ENCODE results near the gene S100A6.
A peak's percentile ranks its signal among the peaks of the same experiment; 100 is the strongest.

The S100A6 gene

DNA sequence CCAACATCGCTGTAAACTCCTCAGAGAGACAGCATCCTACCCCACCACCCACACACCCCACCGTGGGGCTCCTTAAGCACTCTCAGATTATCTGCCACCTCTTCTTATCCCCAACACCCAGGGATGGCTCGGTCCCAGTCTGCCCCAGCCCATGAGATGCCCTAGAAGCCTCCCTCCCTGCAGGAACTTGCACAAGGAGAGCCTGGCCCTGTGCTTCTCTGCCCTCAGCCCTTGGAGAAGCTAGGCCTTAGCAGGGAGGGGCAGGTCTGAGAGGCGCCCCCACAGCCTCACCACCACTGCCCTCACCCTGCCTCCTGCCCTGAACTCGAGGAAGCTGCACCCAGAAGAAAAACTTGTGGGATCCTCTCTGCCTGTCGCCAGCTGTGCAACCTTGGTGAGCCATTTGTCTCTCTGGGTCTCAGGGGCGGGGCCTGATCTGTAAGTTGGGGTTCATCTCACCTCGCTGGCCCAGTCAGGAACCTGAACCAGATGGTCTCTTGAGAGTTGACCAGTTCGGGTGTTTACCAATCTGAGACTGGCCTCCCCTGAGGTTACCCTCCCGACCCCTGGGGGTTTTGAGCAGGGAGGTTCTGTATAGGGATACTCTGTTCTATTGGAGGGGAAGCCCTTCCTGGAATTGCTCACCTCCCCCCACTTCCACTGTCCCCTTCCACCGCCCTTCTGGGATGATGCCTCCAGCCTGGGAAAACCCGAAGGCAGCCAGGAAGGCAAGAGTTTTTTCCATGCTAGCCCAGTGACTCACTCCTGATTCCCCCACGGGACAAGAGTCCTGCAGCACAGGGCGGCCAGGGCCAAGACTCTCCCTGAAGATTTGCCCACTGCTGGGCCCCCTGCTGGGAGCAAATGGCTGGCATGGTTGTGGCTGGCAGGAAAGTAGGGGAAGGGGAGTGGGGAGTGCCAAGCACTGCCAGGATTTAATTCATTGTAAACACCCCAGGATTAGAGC is 13.2 kb upstream of the S100A6 start, which contains the start of gene S100A3:
Gene S100A3, minus strand, starts transcription at position 537 of the 967 bp plus-strand sequence. CDS start 773 bp downstream, outside the sequence.
- H3K9me3 ChIP-seq (ENCODE audit: control insufficient read depth, insufficient read depth, low read length), result no peaks in the 10 kb centered on the region
- H3K4me1 ChIP-seq (ENCODE audit: control insufficient read depth, insufficient read depth, low read length), result peaks cover 10% of the 10 kb centered on the region
- H3K9ac ChIP-seq (ENCODE audit: low read depth, low read length), result no peak within 1 kb of the TSS
- H3K36me3 ChIP-seq (ENCODE audit: control insufficient read depth, insufficient read depth, low read length), result no peaks in the 10 kb centered on the region
- no peaks in the 10 kb centered on the region for H3K27me3 ChIP-seq (ENCODE audit: control insufficient read depth, insufficient read depth, low read length)
- H3K4me3 ChIP-seq (ENCODE audit: low read depth, low read length), result no peak within 1 kb of the TSS

DNA sequence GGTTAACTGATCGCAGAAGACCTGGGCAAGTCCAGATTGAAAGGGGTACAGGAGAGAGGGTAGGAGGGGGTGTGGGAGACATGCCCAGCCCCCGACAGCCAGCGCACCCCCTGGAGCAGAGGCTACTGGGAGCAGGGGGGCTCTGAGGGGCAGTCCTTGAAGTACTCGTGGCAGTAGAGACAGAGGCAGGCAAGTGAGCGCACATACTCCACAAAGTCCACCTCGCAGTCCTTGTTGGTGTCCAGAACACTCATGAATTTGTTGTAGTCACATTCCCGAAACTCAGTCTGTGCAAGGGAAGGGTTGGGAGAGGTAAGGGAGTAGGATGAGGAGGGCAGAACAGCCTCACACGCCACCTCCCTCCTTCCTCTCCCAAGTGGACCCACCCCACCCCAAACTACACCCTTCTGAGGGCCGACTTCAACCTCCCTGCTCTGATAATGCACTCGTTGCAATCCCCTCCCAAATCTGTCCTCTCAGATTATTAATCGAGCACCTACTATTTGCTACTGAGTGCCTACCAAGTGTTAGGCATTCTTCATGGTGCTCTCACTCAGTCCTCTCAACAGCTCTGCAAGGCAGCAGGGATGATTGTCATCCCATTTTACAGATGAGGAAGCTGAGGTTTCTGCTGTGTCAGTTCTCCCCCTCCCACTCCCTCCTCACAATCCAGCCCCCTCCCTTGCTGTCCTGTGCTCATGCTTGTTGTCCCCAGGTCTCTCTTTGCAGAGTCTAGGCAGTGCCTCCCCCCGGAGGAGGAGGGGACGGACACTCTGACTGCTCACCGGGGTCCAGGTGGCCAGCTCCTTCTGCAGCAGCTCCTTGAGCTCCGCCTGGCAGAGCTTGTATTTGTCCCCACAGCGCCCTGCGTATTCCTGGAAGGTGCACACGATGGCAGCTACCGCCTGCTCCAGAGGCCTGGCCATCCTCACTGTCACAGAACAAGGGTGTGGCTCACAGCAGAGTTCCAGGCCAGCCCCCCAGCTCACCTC is 12.1 kb upstream of the S100A6 start:
- Histone ChIP-seq H3K36me3 (ENCODE audit: control insufficient read depth, insufficient read depth, low read length) (peaks cover 2% of the 10 kb centered on the region), H3K4me1 (ENCODE audit: control insufficient read depth, insufficient read depth, low read length) (peaks cover 10% of the 10 kb centered on the region)

DNA sequence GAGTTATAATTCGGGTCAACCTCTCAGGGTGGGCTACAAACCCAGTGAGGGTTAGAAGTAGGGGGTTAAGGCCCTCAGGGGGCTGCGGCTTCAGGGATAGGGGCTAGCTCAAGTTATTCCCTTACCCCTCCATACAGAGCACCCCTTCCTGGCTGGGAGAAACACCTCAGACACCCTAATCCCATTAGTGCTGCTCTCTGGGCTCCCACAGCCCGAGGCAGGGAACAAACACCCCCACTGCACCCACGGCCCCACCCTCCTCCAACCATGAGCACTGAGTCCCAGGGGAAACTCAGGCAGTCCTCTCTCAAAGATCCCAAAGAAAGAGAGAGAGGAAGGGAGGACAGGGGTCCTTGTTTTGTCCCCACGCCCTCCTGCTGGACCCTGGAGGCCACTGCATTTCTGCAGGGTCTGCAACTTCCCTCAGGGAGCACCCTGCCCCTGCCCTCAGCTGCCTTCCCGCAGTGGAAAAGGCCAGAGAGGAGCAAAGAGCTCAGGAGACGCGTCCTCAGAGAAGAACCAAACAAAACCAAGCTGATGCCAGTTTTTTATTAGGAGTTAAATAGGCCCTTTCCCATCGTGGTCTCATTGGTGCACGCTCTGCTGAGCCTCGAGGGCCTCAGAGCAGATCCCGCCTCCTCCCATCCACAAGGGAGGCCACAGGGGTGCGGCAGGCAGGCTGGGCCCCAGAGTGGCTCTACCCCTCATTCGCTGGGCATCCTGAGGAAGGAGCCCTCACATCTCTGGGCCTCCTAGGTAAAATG is 11.2 kb upstream of the S100A6 start:
- H3K4me1 ChIP-seq (ENCODE audit: control insufficient read depth, insufficient read depth, low read length), result peaks cover 10% of the 10 kb centered on the region
- no peak overlapping the region for H3K9ac ChIP-seq (ENCODE audit: low read depth, low read length)
- no peak overlapping the region for H3K4me3 ChIP-seq (ENCODE audit: low read depth, low read length)

More for the DNA sequence above, 12.1 kb upstream of the S100A6 start:
- Histone ChIP-seq H3K4me3 (ENCODE audit: low read depth, low read length) (no peak overlapping the region), H3K27me3 (ENCODE audit: control insufficient read depth, insufficient read depth, low read length) (no peaks in the 10 kb centered on the region), H3K9me3 (ENCODE audit: control insufficient read depth, insufficient read depth, low read length) (no peaks in the 10 kb centered on the region), H3K9ac (ENCODE audit: low read depth, low read length) (no peak overlapping the region)

DNA sequence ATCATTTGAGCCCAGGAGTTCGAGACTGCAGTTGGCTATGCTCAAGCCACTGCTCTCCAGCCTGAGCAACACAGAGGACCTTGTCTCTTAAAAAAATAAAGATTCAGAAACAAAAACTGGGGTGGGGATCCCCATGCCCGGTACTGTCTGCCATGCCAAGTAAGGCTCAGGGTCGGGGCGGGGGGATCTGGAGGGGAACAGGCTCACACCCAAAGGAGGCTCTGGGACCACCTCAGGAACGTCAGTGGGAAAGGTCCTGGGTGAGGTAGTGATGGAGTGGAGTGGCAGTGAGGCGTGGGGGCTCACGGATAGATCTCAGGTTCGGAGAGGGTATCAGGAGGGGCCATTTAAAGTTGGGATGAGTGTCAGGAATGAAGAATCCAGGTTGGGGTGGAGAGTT is 10.6 kb upstream of the S100A6 start:
- H3K36me3 ChIP-seq (ENCODE audit: control insufficient read depth, insufficient read depth, low read length), result peaks cover 2% of the 10 kb centered on the region
- no peaks in the 10 kb centered on the region for H3K9me3 ChIP-seq (ENCODE audit: control insufficient read depth, insufficient read depth, low read length)
- no peak overlapping the region for H3K4me3 ChIP-seq (ENCODE audit: low read depth, low read length)
- H3K4me1 ChIP-seq (ENCODE audit: control insufficient read depth, insufficient read depth, low read length), result peaks cover 10% of the 10 kb centered on the region
- H3K9ac ChIP-seq (ENCODE audit: low read depth, low read length), result no peak overlapping the region
- H3K27me3 ChIP-seq (ENCODE audit: control insufficient read depth, insufficient read depth, low read length), result no peaks in the 10 kb centered on the region

More for the DNA sequence above, 11.2 kb upstream of the S100A6 start:
- Histone ChIP-seq H3K36me3 (ENCODE audit: control insufficient read depth, insufficient read depth, low read length) (peaks cover 2% of the 10 kb centered on the region), H3K9me3 (ENCODE audit: control insufficient read depth, insufficient read depth, low read length) (no peaks in the 10 kb centered on the region), H3K27me3 (ENCODE audit: control insufficient read depth, insufficient read depth, low read length) (no peaks in the 10 kb centered on the region)

DNA sequence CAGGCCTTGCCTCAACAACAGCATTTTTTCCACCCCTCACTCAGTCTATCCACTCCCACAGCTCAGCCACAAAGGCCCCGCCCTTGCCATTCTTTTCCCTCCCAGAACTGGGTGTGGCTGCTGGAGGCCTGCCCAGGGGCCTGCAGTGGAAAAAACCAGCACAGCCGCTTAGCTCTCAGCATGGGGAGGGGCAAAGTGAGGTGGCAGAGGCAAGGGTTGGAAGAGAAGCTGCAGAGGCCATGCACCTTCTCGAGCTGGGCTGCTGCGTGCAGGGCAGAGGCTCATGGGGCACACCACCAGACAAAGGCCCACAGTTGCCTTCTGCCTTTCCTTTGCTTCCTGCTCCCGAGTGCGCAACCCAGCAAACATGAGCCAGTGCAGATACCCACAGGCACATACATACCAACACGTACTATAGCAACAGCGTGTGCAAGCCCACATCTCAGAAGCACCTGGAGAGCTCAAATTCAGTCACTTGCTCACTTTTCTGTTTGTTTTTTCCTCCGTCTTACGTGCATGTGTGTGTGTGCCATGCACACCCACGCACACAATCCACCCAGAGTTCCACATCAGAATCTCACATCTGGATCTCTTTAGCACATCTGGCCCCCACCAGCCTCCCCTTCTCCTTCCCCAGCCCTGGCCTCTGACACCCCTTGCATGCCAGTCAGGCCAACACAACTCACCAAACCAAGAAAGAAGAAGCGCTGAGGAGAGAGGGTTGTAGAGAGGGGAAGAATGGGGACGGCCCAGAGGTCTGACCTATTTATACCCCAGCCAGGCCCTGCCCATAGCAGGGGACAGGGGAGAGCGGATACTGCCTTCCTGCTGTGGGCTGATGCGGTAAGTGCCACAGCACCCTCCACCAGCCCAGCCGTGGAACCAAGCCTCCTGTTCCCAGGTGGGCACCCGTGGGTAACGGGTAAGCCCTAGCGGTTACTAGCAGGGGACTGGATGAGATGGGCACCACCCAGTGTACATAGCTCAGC is 9.6 kb upstream of the S100A6 start, which contains the start of gene S100A4:
Gene S100A4, minus strand, starts transcription at position 740 of the 989 bp plus-strand sequence. CDS start 1,012 bp downstream, outside the sequence.
- Histone ChIP-seq H3K36me3 (ENCODE audit: control insufficient read depth, insufficient read depth, low read length) (peaks cover 2% of the 10 kb centered on the region), H3K9me3 (ENCODE audit: control insufficient read depth, insufficient read depth, low read length) (no peaks in the 10 kb centered on the region), H3K27me3 (ENCODE audit: control insufficient read depth, insufficient read depth, low read length) (no peaks in the 10 kb centered on the region), H3K4me1 (ENCODE audit: control insufficient read depth, insufficient read depth, low read length) (peaks cover 10% of the 10 kb centered on the region), H3K4me3 (ENCODE audit: low read depth, low read length) (peak within 1 kb of the TSS; percentile 19), H3K9ac (ENCODE audit: low read depth, low read length) (no peak within 1 kb of the TSS)

DNA sequence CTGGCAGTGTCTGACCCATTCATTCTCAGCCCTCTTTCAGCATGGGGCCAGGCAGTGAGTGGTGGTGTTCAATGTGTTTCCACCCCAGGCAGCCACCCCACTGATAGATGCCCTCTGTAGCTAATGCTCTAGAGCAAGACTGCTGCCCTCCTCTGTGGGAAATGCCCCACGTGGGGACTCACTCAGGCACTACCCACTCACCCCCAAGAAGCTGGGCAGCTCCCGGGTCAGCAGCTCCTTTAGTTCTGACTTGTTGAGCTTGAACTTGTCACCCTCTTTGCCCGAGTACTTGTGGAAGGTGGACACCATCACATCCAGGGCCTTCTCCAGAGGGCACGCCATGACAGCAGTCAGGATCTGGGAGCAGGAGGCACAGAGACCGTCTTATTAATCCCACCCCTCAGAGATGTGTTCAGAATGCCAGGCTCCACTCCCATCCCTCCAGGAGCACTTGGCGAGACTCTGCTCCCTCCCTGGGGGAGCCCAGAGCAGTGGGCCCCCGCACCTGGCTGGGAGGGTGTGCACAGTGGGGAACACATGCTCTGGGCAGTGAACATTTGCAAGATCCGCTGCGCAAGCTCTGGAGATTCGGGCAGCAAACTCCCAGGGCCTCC is 8.8 kb upstream of the S100A6 start:
- Histone ChIP-seq H3K36me3 (ENCODE audit: control insufficient read depth, insufficient read depth, low read length) (peaks cover 2% of the 10 kb centered on the region), H3K4me1 (ENCODE audit: control insufficient read depth, insufficient read depth, low read length) (peaks cover 9% of the 10 kb centered on the region), H3K9me3 (ENCODE audit: control insufficient read depth, insufficient read depth, low read length) (no peaks in the 10 kb centered on the region), H3K27me3 (ENCODE audit: control insufficient read depth, insufficient read depth, low read length) (no peaks in the 10 kb centered on the region), H3K4me3 (ENCODE audit: low read depth, low read length) (peak overlapping the region; percentile 13), H3K9ac (ENCODE audit: low read depth, low read length) (no peak overlapping the region)

DNA sequence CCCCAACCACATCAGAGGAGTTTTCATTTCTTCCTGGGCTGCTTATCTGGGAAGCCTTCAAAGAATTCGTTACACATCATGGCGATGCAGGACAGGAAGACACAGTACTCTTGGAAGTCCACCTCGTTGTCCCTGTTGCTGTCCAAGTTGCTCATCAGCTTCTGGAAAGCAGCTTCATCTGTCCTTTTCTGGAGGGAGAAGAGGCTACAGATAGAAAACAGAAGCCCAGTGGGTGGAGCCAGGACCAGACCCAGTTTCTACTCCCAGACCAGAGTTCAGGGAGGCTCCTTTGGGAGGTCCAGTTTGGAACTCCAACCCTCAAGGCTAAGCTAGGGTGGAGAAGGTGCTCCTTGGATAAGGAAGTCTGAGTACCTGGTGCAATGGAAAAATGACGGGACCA is 7.9 kb upstream of the S100A6 start:
- no peaks in the 10 kb centered on the region for H3K9me3 ChIP-seq (ENCODE audit: control insufficient read depth, insufficient read depth, low read length)
- no peak overlapping the region for H3K4me3 ChIP-seq (ENCODE audit: low read depth, low read length)
- no peak overlapping the region for H3K9ac ChIP-seq (ENCODE audit: low read depth, low read length)
- H3K4me1 ChIP-seq (ENCODE audit: control insufficient read depth, insufficient read depth, low read length), result peaks cover 9% of the 10 kb centered on the region
- H3K36me3 ChIP-seq (ENCODE audit: control insufficient read depth, insufficient read depth, low read length), result peaks cover 2% of the 10 kb centered on the region
- H3K27me3 ChIP-seq (ENCODE audit: control insufficient read depth, insufficient read depth, low read length), result no peaks in the 10 kb centered on the region

DNA sequence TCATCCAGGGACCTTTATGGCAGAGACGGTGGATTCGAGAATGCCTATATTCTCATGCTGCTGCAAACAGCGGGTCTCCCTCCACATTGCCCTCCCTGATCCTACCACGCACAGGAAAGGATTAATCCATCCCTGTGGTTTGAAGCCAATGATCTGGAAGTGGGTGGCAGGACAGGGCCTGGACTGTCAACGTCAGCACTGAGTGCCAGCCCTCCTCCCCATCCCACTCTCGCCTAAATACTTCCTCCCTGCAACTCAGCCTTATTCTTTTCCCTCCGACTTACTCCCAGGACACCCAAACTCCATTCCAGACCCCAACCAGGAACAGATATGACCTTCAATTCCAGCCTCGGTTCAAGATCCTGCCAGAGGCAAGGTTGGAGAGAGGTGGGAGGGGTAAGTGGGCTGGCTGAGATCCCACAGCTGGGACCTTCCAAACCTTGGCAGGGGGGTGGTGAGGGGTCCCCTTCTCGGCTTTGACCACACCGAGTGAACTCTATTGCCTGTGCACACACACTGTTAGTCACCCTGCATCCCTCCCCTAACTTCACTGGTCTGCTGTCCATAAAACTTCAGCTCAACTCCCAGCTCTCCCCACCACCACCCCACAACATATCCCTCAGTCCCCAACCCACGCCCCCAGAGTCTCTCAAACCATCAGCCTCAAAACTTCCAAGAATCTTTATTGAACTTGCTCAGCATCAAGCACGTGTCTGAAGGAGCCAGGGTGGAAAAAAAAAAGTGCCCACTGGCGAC is 7.3 kb upstream of the S100A6 start:
- Histone ChIP-seq H3K9me3 (ENCODE audit: control insufficient read depth, insufficient read depth, low read length) (no peaks in the 10 kb centered on the region), H3K9ac (ENCODE audit: low read depth, low read length) (no peak overlapping the region), H3K36me3 (ENCODE audit: control insufficient read depth, insufficient read depth, low read length) (peaks cover 2% of the 10 kb centered on the region), H3K4me1 (ENCODE audit: control insufficient read depth, insufficient read depth, low read length) (peaks cover 12% of the 10 kb centered on the region), H3K4me3 (ENCODE audit: low read depth, low read length) (no peak overlapping the region), H3K27me3 (ENCODE audit: control insufficient read depth, insufficient read depth, low read length) (no peaks in the 10 kb centered on the region)

DNA sequence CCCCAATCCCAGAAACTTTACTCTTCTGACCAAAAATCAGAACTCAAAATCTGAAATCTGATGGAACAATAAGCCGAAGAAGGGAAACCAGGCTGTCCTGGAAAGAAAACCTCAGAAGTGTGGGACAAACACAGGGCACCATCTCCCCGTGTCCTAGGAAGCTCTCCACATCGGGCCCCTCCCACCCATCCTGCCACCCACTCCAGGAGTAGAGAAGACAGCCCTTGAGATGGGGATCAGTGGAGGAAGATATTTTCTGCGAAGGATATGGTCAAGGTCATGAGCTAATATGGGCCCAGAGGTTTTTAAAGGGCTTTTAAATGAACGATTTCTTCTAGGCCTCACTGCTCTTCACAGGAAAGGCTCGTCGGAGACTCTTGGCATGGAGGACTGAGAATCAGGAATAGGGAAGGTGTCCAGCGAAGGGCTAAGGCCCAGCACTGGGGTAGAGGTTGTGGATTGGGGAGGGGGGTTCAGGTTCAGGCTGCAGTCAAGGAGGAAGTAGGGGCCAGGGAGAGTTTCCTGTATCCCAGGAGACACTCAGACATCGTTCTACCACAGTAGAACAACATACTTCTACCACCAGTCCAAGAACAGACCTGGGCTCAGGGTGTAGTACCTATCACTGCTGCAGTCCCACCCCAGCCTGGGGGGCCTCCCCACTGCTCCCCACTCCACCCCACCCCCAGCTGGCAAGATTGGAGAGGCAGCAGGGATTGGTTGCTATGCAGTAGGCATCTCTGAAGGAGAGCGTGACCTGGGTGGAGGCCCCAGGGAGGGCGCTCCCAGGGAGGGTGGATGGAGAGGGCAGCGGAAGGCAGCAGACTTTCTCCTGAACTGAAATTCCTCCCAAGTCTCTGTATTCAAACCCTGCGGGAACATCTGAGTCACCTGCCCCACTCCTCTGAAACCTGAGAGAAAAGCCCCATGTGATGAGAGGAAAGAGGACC is 6.1 kb upstream of the S100A6 start:
- no peak overlapping the region for H3K9ac ChIP-seq (ENCODE audit: low read depth, low read length)
- H3K4me1 ChIP-seq (ENCODE audit: control insufficient read depth, insufficient read depth, low read length), result peaks cover 15% of the 10 kb centered on the region

More for the DNA sequence above, 6.1 kb upstream of the S100A6 start:
- Histone ChIP-seq H3K27me3 (ENCODE audit: control insufficient read depth, insufficient read depth, low read length) (peaks cover 3% of the 10 kb centered on the region), H3K4me3 (ENCODE audit: low read depth, low read length) (no peak overlapping the region), H3K36me3 (ENCODE audit: control insufficient read depth, insufficient read depth, low read length) (peaks cover 2% of the 10 kb centered on the region), H3K9me3 (ENCODE audit: control insufficient read depth, insufficient read depth, low read length) (no peaks in the 10 kb centered on the region)
